ENCODE measurements around the gene PRM1.

PRM1 gene

DNA sequence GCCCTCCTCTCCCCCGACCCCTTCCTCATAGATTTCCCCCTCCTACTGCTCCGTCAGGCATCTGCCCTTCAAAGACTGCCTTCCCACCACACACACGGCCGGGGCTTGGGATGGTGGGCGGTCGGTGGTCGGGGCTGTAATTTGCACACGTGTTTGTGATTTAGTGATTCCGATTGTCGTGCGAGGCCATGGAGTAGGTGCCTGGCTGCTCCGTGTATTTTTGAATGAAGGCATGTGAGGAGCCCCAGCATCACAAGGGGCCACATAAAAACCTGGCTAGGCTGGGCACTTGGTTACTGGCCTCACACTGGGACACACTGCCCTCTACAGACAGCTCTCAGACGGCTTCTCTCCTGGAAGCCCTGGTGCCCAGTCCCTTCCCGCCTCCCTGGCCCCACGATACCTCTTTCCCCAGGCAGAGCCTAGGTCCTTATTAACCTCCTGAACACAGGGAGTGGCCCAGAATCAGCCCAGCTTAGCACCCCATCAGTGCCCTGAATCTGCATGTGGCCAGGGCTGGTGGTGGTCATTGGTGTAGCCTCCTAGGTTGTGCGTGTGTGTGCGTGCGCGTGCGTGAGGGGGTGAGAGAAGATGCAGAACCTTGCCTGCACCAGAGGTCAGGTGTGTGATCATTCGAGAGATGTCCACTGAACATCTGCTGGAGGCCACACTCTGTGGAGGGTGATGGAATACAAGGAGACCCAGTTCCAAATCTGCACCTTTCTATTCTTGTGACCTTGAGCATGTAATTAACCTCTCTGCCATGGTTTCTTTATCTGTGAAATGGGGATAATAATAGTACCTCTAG lies 23.8 kb downstream of the PRM1 start:
- in situ Hi-C loops (cut with MboI; ENCODE audit: low pct_unique_long_range_greater_than_20kb, low sequenced_read_pairs, unreplicated experiment): loop anchor here (10.0 kb wide), 1 partner anchor 293 kb away; no protein-coding TSS in a partner anchor
- peak; percentile 74 for DNase-seq (ENCODE audit: low spot score)
- peak; percentile 68 for TF ChIP-seq CTCF (IDR thresholded peaks at IDR 0.05; ENCODE audit: extremely low read depth, insufficient read depth, missing control alignments)

- in situ Hi-C loops (cut with MboI; ENCODE audit: low pct_unique_long_range_greater_than_20kb, low sequenced_read_pairs, unreplicated experiment): loop anchor here (10.0 kb wide), 1 partner anchor 292 kb away; no protein-coding TSS in a partner anchor
- DNase-seq (ENCODE audit: low spot score): no peak
- TF ChIP-seq CTCF (IDR thresholded peaks at IDR 0.05; ENCODE audit: extremely low read depth, insufficient read depth, missing control alignments): no peak
Observed at GRCh38 chr16:11256661-11257130, 24.4 kb downstream of the PRM1 start.

DNA sequence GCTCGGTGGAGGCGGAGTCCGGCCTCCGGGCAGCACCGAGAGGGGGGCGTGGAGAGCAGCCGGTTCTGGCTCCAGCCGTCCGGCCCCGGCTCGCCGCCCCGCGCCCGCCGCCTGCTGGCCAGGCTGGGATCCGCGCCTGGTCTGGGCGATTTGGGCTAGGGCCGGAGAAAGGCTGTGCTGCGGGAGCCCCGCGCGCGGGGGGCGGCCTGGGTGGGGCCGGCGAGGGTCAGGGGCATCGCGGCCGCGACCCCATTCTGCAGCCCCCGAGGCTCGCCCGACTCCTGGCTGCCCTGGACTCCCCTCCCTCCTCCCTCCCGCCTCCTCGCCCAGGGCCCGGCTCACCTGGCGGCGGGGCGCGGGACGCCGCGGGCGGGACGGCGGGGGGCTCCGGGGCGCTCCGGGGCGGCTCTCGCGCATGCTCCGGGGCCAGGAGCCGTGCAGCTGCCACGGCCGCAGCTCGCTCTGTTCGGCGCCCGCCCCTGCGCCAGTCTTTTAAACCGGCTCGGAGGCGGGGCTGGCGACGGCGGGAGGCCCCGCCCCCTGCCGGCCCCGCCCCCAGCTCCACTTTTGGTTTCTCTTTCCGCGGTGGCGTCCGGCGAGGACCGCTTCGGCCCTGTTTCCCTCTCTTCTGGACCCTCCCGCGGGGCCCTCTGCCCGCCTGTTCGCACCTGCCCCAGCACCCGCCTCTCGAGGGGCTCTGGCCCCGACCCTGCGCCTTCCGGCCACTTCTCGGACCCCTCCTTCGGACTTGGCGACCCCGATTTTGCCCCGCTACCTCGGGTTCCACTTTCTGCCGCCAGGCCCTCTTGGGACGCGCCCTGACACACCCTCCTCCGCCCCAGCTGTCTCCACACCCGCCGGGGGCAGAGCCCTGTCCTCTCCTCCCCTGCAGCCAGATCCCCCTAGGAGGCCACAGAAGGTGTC lies 25.1 kb downstream of the PRM1 start, which contains the start of gene SOCS1:
Gene SOCS1 (minus strand): TSS at position 468 of the 924 bp plus-strand sequence. CDS start 726 bp downstream, outside the sequence.
- in situ Hi-C loops (cut with MboI; ENCODE audit: low pct_unique_long_range_greater_than_20kb, low sequenced_read_pairs, unreplicated experiment): loop anchor here (10.0 kb wide), 1 partner anchor 291 kb away; no protein-coding TSS in a partner anchor
- peak; percentile 91 for TF ChIP-seq CTCF (IDR thresholded peaks at IDR 0.05; ENCODE audit: extremely low read depth, insufficient read depth, missing control alignments)
- peak; percentile 95 for DNase-seq (ENCODE audit: low spot score)

GRCh38 chr16:11254913-11255736 lies 26.0 kb downstream of the PRM1 start:
- peak; percentile 46 for TF ChIP-seq CTCF (IDR thresholded peaks at IDR 0.05; ENCODE audit: extremely low read depth, insufficient read depth, missing control alignments)
- in situ Hi-C loops (cut with MboI; ENCODE audit: low pct_unique_long_range_greater_than_20kb, low sequenced_read_pairs, unreplicated experiment): loop anchor here (10.0 kb wide), 1 partner anchor 290 kb away; no protein-coding TSS in a partner anchor
- peak; percentile 69 for DNase-seq (ENCODE audit: low spot score)

GRCh38 chr16:11253995-11254912 lies 26.9 kb downstream of the PRM1 start:
- no peak for DNase-seq (ENCODE audit: low spot score)
- in situ Hi-C loops (cut with MboI; ENCODE audit: low pct_unique_long_range_greater_than_20kb, low sequenced_read_pairs, unreplicated experiment): loop anchor here (10.0 kb wide), 1 partner anchor 289 kb away; no protein-coding TSS in a partner anchor
- no peak for TF ChIP-seq CTCF (IDR thresholded peaks at IDR 0.05; ENCODE audit: extremely low read depth, insufficient read depth, missing control alignments)

Data from GM13977 (cell line).